ENCODE results near the gene NDNF.

The NDNF gene, protein sequence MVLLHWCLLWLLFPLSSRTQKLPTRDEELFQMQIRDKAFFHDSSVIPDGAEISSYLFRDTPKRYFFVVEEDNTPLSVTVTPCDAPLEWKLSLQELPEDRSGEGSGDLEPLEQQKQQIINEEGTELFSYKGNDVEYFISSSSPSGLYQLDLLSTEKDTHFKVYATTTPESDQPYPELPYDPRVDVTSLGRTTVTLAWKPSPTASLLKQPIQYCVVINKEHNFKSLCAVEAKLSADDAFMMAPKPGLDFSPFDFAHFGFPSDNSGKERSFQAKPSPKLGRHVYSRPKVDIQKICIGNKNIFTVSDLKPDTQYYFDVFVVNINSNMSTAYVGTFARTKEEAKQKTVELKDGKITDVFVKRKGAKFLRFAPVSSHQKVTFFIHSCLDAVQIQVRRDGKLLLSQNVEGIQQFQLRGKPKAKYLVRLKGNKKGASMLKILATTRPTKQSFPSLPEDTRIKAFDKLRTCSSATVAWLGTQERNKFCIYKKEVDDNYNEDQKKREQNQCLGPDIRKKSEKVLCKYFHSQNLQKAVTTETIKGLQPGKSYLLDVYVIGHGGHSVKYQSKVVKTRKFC

DNA sequence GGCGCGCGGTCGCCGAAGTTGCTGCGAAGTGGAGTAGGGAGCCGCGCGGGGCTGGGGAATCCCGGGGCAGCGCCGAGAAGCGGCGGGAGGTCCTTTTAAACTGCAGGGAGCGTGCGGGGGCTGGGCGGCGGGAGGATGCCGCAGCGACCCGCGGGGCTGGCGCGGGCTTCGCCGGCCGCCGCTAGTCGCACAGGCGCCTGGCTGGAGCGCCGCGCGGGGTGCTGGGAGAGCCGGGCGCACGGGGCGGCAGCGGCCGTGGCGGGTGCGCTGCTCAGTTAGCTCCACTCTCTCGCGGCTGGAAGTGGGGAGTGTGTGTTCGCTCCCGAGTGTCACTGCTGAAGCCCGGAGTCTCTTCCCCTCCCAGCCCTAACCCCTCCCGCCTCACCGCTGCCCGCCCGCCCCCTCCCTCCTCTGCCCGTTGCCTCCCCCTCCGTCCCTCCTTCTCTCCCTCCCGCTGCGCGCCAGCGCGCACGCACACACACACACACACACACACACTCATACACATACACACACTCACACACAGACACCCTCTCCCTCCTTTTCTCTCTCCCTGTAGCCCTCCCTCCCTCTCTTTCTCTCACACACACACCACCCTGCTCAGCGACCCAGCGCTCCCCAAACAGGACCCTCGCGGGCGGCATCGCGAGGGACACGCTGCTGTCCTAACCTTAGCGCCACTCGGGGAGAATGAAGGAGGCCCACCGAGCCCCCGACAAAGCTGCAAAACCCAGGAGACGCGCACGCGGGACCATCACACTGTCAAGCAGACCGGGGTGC is at the start of gene NDNF:
Gene NDNF (minus strand): TSS at position 312 of the 780 bp plus-strand sequence. CDS start 26,698 bp downstream, outside the sequence.
- no peak within 1 kb of the TSS for H3K27ac ChIP-seq (ENCODE audit: low read depth, low read length)
- peaks cover 13 to 15% of the 10 kb centered on the region in 2 donors for H3K4me1 ChIP-seq (ENCODE audit: control insufficient read depth in 1 of 2, insufficient read depth in 2 of 2, low read length in 2 of 2)
- no peaks in the 10 kb centered on the region for H3K9me3 ChIP-seq (ENCODE audit: control insufficient read depth in 1 of 2, low read length in 2 of 2)
- H3K27me3 ChIP-seq (ENCODE audit: control insufficient read depth in 1 of 2, insufficient read depth in 2 of 2, low read length in 2 of 2) = peaks cover 34 to 53% of the 10 kb centered on the region in 2 donors
- H3K9ac ChIP-seq (ENCODE audit: low read depth in 1 of 2, low read length in 2 of 2) = no peak within 1 kb of the TSS
- H3K36me3 ChIP-seq (ENCODE audit: control insufficient read depth in 1 of 2, insufficient read depth in 2 of 2, low read length in 2 of 2) = no peaks in the 10 kb centered on the region
- peak within 1 kb of the TSS; percentile 61 for H3K4me3 ChIP-seq (ENCODE audit: low read depth in 1 of 2, low read length in 2 of 2)

DNA sequence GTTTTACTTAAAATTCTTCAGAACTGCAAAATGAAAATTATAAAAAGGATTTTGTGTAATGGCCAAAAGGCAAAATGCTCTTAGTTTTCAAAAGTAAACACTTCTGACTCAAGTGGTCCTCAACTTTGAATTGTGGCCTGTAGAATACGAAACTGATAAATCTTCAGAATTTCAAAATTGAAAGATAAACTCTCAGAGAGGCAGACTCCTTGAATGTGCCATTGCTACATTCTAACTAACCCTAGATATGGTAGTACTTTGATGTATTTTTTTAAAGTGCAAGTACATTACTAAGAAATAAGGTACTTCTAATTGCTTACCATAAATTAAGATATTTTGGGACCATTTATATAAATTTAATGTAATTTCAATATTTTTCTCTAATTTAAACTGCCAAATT is 47.4 kb upstream of the NDNF start:
- H3K4me1 ChIP-seq (ENCODE audit: control insufficient read depth in 1 of 2, insufficient read depth in 2 of 2, low read length in 2 of 2) = no peaks in the 10 kb centered on the region
- H3K9me3 ChIP-seq (ENCODE audit: control insufficient read depth in 1 of 2, low read length in 2 of 2) = no peaks in the 10 kb centered on the region
- no peaks in the 10 kb centered on the region for H3K36me3 ChIP-seq (ENCODE audit: control insufficient read depth in 1 of 2, insufficient read depth in 2 of 2, low read length in 2 of 2)
- no peaks in the 10 kb centered on the region for H3K27me3 ChIP-seq (ENCODE audit: control insufficient read depth in 1 of 2, insufficient read depth in 2 of 2, low read length in 2 of 2)
- H3K9ac ChIP-seq (ENCODE audit: low read depth in 1 of 2, low read length in 2 of 2) = no peak overlapping the region
- no peak overlapping the region for H3K4me3 ChIP-seq (ENCODE audit: low read depth in 1 of 2, low read length in 2 of 2)
- no peak overlapping the region for H3K27ac ChIP-seq (ENCODE audit: low read depth, low read length)

DNA sequence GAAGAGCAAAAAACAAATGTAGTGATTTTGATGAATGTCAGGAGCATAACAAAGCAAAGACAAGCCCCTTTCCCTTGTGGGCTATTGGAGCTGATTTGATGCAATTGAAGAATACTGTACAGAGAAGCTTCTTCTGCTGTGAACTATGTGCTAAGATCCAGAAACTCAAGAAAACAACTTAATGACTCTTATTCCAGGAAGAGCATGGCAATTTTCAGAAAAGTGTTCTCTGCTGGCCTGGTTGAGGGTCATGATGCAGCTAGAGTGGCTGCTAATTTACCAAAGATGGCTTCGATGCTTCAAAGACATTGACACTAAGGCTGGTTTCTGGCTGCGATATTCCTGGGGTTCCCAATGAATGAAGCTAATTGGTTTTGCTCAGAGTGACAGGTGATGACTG is 46.0 kb upstream of the NDNF start:
- no peak overlapping the region for H3K4me3 ChIP-seq (ENCODE audit: low read depth in 1 of 2, low read length in 2 of 2)
- H3K4me1 ChIP-seq (ENCODE audit: control insufficient read depth in 1 of 2, insufficient read depth in 2 of 2, low read length in 2 of 2) = no peaks in the 10 kb centered on the region
- no peaks in the 10 kb centered on the region for H3K9me3 ChIP-seq (ENCODE audit: control insufficient read depth in 1 of 2, low read length in 2 of 2)
- H3K9ac ChIP-seq (ENCODE audit: low read depth in 1 of 2, low read length in 2 of 2) = no peak overlapping the region
- no peaks in the 10 kb centered on the region for H3K36me3 ChIP-seq (ENCODE audit: control insufficient read depth in 1 of 2, insufficient read depth in 2 of 2, low read length in 2 of 2)
- no peaks in the 10 kb centered on the region for H3K27me3 ChIP-seq (ENCODE audit: control insufficient read depth in 1 of 2, insufficient read depth in 2 of 2, low read length in 2 of 2)
- no peak overlapping the region for H3K27ac ChIP-seq (ENCODE audit: low read depth, low read length)

DNA sequence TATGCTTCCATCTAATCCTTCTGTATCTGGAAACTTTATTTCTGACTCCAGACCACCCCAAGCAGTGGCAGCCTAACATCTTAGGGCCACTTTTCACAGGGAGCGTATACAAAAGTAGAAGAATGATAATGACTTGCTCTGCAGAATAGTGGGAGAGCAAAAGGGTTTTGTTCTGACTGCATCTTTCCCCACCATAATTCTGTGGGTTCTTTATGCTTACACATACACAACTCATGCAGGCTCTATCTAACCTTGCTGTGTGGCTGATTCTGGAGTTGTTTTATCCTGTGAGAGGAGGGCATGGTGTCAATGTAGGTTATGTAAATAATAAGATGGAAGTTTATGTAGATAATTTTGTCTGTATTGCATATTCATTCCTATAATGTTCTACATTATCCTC is 42.4 kb upstream of the NDNF start:
- Histone ChIP-seq H3K4me1 (ENCODE audit: control insufficient read depth in 1 of 2, insufficient read depth in 2 of 2, low read length in 2 of 2) (no peaks in the 10 kb centered on the region), H3K27ac (ENCODE audit: low read depth, low read length) (no peak overlapping the region), H3K9ac (ENCODE audit: low read depth in 1 of 2, low read length in 2 of 2) (no peak overlapping the region), H3K4me3 (ENCODE audit: low read depth in 1 of 2, low read length in 2 of 2) (no peak overlapping the region), H3K27me3 (ENCODE audit: control insufficient read depth in 1 of 2, insufficient read depth in 2 of 2, low read length in 2 of 2) (no peaks in the 10 kb centered on the region), H3K9me3 (ENCODE audit: control insufficient read depth in 1 of 2, low read length in 2 of 2) (no peaks in the 10 kb centered on the region), H3K36me3 (ENCODE audit: control insufficient read depth in 1 of 2, insufficient read depth in 2 of 2, low read length in 2 of 2) (no peaks in the 10 kb centered on the region)

DNA sequence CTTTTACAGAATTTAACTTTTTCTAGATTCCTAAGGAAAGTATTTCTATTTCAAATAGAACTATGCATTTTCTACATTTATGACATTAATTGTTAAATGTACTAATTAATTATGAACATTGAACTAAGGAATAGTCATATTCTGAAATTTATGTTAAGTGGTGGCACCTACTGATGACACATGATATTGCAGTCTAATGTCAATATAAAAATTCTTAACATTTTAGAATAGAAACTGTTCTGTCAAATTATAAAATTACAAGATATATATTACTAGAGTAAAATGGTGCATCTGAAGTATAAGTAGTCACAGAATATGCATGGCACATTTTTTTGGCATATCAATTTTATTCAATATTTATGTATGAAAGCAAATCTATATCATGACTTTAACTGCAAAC is 40.2 kb upstream of the NDNF start:
- Histone ChIP-seq H3K4me3 (ENCODE audit: low read depth in 1 of 2, low read length in 2 of 2) (no peak overlapping the region), H3K36me3 (ENCODE audit: control insufficient read depth in 1 of 2, insufficient read depth in 2 of 2, low read length in 2 of 2) (no peaks in the 10 kb centered on the region), H3K9me3 (ENCODE audit: control insufficient read depth in 1 of 2, low read length in 2 of 2) (no peaks in the 10 kb centered on the region), H3K27me3 (ENCODE audit: control insufficient read depth in 1 of 2, insufficient read depth in 2 of 2, low read length in 2 of 2) (peaks cover 0 to 3% of the 10 kb centered on the region in 2 donors), H3K4me1 (ENCODE audit: control insufficient read depth in 1 of 2, insufficient read depth in 2 of 2, low read length in 2 of 2) (no peaks in the 10 kb centered on the region), H3K9ac (ENCODE audit: low read depth in 1 of 2, low read length in 2 of 2) (no peak overlapping the region), H3K27ac (ENCODE audit: low read depth, low read length) (no peak overlapping the region)

DNA sequence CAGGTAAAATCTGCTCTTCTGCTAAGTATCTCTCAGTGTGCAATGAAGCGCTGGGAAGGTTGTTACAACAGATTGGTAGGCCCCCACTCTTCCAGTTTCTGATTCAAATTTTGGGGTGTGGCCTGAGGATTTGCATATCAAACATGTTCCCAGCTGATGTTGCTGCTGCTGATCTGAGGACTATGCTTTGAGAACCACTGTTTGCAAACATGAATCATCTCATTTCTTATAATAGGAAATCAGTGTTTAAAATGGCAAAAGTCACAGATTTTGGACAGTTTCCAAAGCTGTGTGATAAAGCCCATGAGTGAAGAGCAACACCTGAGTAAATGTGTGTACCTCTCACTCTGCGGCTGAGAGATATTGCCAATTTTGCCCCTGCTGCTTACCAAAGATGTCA is 36.2 kb upstream of the NDNF start:
- Histone ChIP-seq H3K4me1 (ENCODE audit: control insufficient read depth in 1 of 2, insufficient read depth in 2 of 2, low read length in 2 of 2) (no peaks in the 10 kb centered on the region), H3K27me3 (ENCODE audit: control insufficient read depth in 1 of 2, insufficient read depth in 2 of 2, low read length in 2 of 2) (peaks cover 0 to 7% of the 10 kb centered on the region in 2 donors), H3K4me3 (ENCODE audit: low read depth in 1 of 2, low read length in 2 of 2) (no peak overlapping the region), H3K27ac (ENCODE audit: low read depth, low read length) (no peak overlapping the region), H3K9me3 (ENCODE audit: control insufficient read depth in 1 of 2, low read length in 2 of 2) (no peaks in the 10 kb centered on the region), H3K9ac (ENCODE audit: low read depth in 1 of 2, low read length in 2 of 2) (no peak overlapping the region), H3K36me3 (ENCODE audit: control insufficient read depth in 1 of 2, insufficient read depth in 2 of 2, low read length in 2 of 2) (no peaks in the 10 kb centered on the region)

DNA sequence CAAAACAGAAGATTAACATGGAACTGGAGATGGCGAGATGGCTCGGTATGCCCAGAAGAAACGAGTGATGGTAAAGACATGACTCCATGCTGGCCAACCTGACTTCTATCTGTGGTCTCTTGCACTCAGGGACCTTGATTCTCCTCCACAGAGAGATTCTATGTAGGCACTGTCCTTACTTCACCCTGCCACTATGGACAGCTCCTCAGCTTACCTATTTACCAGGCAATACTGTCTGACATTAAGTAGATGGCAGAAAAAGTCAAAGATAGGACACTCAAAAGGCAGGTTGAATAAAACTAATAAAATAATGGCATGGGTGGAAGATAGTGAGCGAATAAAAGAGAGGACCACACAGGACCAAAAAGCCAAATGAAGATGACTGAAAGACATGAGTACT is 35.2 kb upstream of the NDNF start:
- no peaks in the 10 kb centered on the region for H3K36me3 ChIP-seq (ENCODE audit: control insufficient read depth in 1 of 2, insufficient read depth in 2 of 2, low read length in 2 of 2)
- no peak overlapping the region for H3K9ac ChIP-seq (ENCODE audit: low read depth in 1 of 2, low read length in 2 of 2)
- no peak overlapping the region for H3K4me3 ChIP-seq (ENCODE audit: low read depth in 1 of 2, low read length in 2 of 2)
- no peaks in the 10 kb centered on the region for H3K9me3 ChIP-seq (ENCODE audit: control insufficient read depth in 1 of 2, low read length in 2 of 2)
- peaks cover 0 to 7% of the 10 kb centered on the region in 2 donors for H3K27me3 ChIP-seq (ENCODE audit: control insufficient read depth in 1 of 2, insufficient read depth in 2 of 2, low read length in 2 of 2)
- no peaks in the 10 kb centered on the region for H3K4me1 ChIP-seq (ENCODE audit: control insufficient read depth in 1 of 2, insufficient read depth in 2 of 2, low read length in 2 of 2)
- no peak overlapping the region for H3K27ac ChIP-seq (ENCODE audit: low read depth, low read length)

DNA sequence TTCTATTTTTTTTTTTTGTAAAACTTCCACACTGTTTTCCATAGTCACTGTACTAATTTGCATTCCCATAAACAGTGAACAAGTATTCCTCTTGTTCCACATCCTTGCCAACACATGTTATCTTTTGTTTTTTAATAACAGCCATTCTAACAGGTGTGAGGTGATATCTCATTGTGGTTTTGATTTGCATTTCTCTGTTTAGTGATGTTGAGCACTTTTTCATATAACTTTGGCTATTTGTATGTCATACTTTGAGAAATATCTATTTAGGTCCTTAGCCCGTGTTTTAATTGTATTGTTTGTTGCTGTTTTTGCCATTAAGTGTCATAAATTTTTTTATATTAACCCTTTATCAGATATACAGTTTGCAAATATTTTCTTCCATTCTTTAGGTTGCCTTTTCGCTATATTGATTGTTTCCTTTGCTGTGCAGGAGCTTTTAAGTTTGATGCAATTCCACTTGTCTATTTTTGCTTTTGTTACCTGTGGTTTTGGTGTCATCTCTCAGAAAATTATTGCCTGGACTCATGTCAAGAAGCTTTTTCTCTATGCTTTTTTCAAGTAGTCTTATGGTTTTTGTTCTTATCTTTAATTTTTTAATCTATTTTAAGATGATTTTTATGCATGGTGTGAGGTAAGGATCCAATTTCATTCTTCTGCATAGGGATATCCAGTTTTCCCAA is 27.9 kb upstream of the NDNF start:
- Histone ChIP-seq H3K4me3 (ENCODE audit: low read depth in 1 of 2, low read length in 2 of 2) (no peak overlapping the region), H3K9me3 (ENCODE audit: control insufficient read depth in 1 of 2, low read length in 2 of 2) (no peaks in the 10 kb centered on the region), H3K9ac (ENCODE audit: low read depth in 1 of 2, low read length in 2 of 2) (no peak overlapping the region), H3K4me1 (ENCODE audit: control insufficient read depth in 1 of 2, insufficient read depth in 2 of 2, low read length in 2 of 2) (no peaks in the 10 kb centered on the region), H3K27me3 (ENCODE audit: control insufficient read depth in 1 of 2, insufficient read depth in 2 of 2, low read length in 2 of 2) (no peaks in the 10 kb centered on the region), H3K27ac (ENCODE audit: low read depth, low read length) (no peak overlapping the region), H3K36me3 (ENCODE audit: control insufficient read depth in 1 of 2, insufficient read depth in 2 of 2, low read length in 2 of 2) (no peaks in the 10 kb centered on the region)

DNA sequence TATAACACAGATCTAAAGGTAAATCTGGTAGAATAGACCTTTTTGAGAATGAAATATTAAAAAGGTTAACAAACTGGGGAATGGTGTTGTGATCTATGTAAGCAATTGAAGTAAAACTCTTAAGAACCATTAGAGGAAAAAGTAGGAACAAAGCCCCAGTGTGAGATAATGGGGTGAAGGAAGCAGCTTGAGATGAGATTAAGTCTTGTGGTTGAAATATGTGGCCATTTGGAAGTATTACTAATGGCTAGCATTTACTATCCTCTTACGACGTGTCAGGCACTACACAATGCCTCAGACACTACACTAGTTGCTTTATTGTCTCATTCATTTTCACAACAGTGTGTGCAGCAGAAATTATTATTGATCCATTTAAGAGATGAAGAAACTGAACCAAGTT is 25.9 kb upstream of the NDNF start:
- Histone ChIP-seq H3K27ac (ENCODE audit: low read depth, low read length) (no peak overlapping the region), H3K36me3 (ENCODE audit: control insufficient read depth in 1 of 2, insufficient read depth in 2 of 2, low read length in 2 of 2) (no peaks in the 10 kb centered on the region), H3K9me3 (ENCODE audit: control insufficient read depth in 1 of 2, low read length in 2 of 2) (no peaks in the 10 kb centered on the region), H3K27me3 (ENCODE audit: control insufficient read depth in 1 of 2, insufficient read depth in 2 of 2, low read length in 2 of 2) (no peaks in the 10 kb centered on the region), H3K4me3 (ENCODE audit: low read depth in 1 of 2, low read length in 2 of 2) (no peak overlapping the region), H3K4me1 (ENCODE audit: control insufficient read depth in 1 of 2, insufficient read depth in 2 of 2, low read length in 2 of 2) (no peaks in the 10 kb centered on the region), H3K9ac (ENCODE audit: low read depth in 1 of 2, low read length in 2 of 2) (no peak overlapping the region)

DNA sequence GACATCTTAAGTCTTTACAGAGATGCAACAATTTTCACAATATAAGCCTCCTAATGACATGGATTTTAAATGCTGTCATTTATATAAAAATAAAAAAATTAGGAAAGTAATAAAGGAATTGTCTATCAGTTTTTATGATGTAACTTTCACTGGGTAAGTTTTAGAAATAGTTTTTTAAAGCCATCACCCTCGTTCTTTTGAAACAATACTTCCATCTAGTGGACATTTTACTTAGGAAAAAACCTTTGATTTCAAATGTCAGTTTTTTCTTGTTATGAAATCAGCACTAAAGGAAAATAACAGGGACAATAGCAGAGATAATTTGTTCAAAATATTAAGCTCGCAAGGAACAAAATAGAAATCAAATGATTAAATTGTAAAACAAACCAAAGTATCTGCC is 24.3 kb upstream of the NDNF start:
- no peaks in the 10 kb centered on the region for H3K9me3 ChIP-seq (ENCODE audit: control insufficient read depth in 1 of 2, low read length in 2 of 2)
- H3K36me3 ChIP-seq (ENCODE audit: control insufficient read depth in 1 of 2, insufficient read depth in 2 of 2, low read length in 2 of 2) = no peaks in the 10 kb centered on the region

More for the DNA sequence above, 24.3 kb upstream of the NDNF start:
- H3K27me3 ChIP-seq (ENCODE audit: control insufficient read depth in 1 of 2, insufficient read depth in 2 of 2, low read length in 2 of 2) = no peaks in the 10 kb centered on the region
- H3K27ac ChIP-seq (ENCODE audit: low read depth, low read length) = no peak overlapping the region
- H3K9ac ChIP-seq (ENCODE audit: low read depth in 1 of 2, low read length in 2 of 2) = no peak overlapping the region
- no peaks in the 10 kb centered on the region for H3K4me1 ChIP-seq (ENCODE audit: control insufficient read depth in 1 of 2, insufficient read depth in 2 of 2, low read length in 2 of 2)
- H3K4me3 ChIP-seq (ENCODE audit: low read depth in 1 of 2, low read length in 2 of 2) = no peak overlapping the region
